Fibroblast of the aortic adventitia (primary cell): Measurements from ENCODE around the gene MON1B. TPM values are rescaled to one million over a fixed set of nuclear protein-coding genes. Genes with fewer than 3 reads are reported as not detected.
A peak's percentile ranks its signal among the peaks of the same experiment; 100 is the strongest.

ENCODE experiments used
- DNase-seq: peaks from one replicate; pipeline ENCODE4 v3.0.0-alpha.2; 2010; ENCODE audit warnings: low read depth
- H3K4me3 ChIP-seq: 2 replicates; pipeline ENCODE4 v1.5.1; 2011; ENCODE audit warnings: low read depth, mild to moderate bottlenecking, control low read depth, low read length, moderate library complexity
- total RNA-seq: library from RNA; depleted of rRNA; stranded (reverse); fragments of >200 nt; gene quantifications from 2 replicates; pipeline ENCODE4 v1.2.3, GENCODE V29; 2012; ENCODE audit warnings: low replicate concordance
- TF ChIP-seq, protein P1 (sequence below): IDR thresholded peaks from 2 replicates; pipeline ENCODE4 v1.5.1; 2011; ENCODE audit warnings: mild to moderate bottlenecking, low read length, control low read depth, inconsistent platforms; ENCODE audit not compliant: insufficient read depth

The MON1B gene
- total RNA-seq, 1 donor, result 17.2 TPM

DNA sequence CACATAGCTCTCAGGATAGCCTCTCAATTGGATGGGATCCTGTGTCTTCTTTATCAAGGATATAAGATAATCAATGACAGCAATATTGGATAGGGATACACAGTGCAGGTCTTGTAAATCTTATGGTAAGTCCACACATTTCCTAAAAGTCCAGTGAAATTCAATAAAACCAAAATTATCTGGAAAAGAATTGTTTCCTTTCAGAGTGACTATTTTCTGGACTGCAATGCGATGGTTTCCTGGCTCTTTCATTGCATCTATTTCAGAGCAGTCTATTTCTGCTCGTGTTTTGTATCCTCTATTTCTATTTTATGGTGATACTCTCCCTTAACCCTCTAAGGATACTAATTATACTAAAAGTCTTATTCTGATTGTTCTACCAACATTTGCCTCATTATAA lies 24.3 kb upstream of the MON1B start:
- no peak for DNase-seq
- TF ChIP-seq, protein P1, sequence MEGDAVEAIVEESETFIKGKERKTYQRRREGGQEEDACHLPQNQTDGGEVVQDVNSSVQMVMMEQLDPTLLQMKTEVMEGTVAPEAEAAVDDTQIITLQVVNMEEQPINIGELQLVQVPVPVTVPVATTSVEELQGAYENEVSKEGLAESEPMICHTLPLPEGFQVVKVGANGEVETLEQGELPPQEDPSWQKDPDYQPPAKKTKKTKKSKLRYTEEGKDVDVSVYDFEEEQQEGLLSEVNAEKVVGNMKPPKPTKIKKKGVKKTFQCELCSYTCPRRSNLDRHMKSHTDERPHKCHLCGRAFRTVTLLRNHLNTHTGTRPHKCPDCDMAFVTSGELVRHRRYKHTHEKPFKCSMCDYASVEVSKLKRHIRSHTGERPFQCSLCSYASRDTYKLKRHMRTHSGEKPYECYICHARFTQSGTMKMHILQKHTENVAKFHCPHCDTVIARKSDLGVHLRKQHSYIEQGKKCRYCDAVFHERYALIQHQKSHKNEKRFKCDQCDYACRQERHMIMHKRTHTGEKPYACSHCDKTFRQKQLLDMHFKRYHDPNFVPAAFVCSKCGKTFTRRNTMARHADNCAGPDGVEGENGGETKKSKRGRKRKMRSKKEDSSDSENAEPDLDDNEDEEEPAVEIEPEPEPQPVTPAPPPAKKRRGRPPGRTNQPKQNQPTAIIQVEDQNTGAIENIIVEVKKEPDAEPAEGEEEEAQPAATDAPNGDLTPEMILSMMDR, result no peak
- H3K4me3 ChIP-seq, result no peak overlapping the region

DNA sequence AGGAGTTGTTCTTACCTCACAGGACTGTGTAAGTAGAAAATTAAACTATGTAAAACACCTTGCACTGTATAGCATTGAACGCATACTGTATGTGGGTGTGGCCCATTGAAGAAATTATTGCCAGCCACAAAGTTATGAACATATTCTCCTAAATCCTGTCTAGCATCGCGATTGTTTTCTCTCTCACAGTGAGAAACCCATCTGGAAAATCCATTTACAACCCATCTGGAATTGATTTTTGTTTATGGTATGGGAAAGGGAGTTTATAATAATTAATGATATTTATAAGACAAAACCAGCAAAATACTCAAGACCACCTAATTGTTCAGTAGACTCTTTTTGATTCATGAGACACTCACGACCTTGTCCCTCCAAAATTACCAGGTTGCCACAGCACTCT lies 22.1 kb upstream of the MON1B start:
- no peak overlapping the region for H3K4me3 ChIP-seq
- no peak for DNase-seq
- TF ChIP-seq, protein P1, result no peak

DNA sequence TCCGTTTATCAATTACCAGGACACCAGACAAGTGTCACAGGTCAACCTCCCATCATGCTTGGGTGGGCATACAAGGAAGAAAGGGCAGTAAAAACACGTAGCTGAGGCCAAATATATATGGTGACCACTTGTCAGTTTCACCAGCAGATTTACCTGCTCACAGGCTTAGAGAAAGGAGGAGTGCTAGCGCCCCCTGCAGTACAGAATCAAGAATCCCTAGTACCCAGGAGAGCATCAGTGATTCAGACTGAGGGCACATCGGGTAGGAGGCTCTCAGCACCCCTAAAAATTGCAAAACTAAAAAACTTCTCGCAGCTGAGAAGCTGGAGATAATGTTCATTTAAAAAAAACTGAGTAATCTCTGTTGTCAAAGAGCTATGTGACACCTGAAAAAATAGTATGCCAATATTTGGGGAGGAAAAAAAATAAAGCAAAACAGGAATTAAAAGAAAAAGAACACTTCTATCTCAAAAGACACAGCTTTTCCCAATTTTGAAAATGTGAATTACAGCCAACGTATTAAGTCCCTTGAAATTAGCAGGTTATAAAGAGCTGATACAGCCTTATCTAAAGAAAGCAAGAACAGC lies 21.2 kb upstream of the MON1B start:
- peak; percentile 43 for DNase-seq
- TF ChIP-seq, protein P1, result peak; percentile 65
- H3K4me3 ChIP-seq, result no peak overlapping the region

DNA sequence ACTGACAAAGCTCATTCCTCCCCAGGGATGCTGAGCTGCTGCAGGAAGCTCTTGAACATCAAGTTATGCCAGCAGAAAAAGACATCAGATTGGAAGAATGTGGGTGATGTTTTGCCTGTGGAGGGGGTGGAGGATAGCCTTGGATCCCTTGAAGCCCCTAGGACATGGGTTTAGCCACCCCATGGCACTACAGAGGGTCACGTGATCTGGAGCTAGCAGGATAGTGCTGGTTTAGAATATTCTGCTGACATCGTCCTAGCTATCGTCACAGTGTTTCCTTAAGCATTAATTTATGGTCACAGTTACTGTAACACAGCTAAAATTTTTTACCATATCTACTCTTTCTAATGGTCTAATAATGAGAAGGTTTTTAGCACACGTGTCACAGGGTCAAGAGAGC lies 20.2 kb upstream of the MON1B start:
- TF ChIP-seq, protein P1, result no peak

DNA sequence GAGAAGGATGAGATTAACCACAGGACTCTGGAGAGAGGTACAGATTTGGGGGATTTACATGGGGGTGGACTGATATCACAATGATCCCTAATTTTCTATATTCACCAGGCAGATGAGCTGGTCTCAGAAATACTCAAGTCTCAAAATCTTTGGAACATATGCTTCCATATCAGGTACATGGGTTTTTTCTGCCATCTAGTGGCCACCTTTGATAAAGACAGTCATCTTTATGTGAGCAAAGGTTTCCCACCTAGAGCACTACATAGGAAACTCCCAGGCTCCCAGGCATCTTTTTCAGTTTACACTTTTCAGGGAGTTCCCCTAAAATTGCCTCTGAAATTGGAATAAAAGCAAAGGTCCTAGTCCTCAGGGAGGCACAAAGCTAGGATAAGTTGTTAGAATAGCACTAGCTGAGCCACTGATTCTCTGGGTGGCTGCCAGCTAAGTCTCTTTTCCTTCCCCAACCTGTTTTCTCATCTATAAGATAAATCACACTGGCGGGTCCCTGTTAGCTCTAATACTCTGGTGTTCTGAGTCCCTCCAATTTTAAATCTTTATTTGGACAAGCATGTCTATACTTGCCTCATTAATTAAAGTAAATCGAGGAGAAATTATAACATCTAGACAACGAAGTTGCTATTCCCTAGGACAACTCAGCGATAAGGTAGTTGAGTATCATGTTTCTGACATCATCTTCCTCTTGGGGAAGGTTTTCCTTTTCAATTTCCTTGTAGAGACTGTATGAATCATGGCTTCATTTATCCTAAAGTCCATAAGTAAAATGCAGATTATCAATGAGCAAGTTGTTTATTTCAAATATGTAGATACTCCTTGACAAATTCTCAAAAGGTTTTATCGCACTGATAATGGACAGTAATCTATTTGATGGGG lies 19.0 kb upstream of the MON1B start:
- no peak overlapping the region for H3K4me3 ChIP-seq
- peak; percentile 76 for DNase-seq
- TF ChIP-seq, protein P1, result peak; percentile 65

More for the DNA sequence above, 20.2 kb upstream of the MON1B start:
- H3K4me3 ChIP-seq, result no peak overlapping the region
- DNase-seq, result no peak

DNA sequence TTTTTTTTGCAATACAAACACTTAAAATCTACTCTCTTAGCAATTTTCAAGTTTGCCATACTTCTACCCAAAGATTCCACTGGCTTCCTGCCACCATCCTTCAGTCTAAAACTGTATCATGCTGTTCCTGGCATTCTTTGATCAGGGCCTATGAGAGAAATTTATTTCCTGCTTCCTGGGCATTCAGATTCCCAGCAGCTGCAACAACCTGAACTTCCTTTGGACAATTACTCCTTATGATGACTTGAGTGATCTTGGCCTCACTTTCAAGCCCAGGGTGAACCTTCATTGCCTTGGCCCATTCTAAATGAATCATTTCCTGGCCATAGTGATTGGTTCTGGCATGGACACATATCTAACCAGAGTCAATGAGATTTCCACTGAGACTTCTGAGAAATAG lies 18.0 kb upstream of the MON1B start:
- no peak for DNase-seq
- H3K4me3 ChIP-seq, result no peak overlapping the region
- TF ChIP-seq, protein P1, result no peak
